CD4-positive, alpha-beta T cell treated with Interleukin-1 beta for 1 hour (primary cell): Measurements from ENCODE around the gene STC2.
"Not testable (repeated sequence)": the region's sequence is repeated elsewhere in the genome, so short reads cannot be mapped to it uniquely, and the experiment has no call there.

ENCODE experiments used
- DNase-seq, 2 donors: peaks; one replicate each; pipeline ENCODE4 v3.0.0-alpha.2; 2020 to 2022

STC2 gene, protein sequence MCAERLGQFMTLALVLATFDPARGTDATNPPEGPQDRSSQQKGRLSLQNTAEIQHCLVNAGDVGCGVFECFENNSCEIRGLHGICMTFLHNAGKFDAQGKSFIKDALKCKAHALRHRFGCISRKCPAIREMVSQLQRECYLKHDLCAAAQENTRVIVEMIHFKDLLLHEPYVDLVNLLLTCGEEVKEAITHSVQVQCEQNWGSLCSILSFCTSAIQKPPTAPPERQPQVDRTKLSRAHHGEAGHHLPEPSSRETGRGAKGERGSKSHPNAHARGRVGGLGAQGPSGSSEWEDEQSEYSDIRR

DNA sequence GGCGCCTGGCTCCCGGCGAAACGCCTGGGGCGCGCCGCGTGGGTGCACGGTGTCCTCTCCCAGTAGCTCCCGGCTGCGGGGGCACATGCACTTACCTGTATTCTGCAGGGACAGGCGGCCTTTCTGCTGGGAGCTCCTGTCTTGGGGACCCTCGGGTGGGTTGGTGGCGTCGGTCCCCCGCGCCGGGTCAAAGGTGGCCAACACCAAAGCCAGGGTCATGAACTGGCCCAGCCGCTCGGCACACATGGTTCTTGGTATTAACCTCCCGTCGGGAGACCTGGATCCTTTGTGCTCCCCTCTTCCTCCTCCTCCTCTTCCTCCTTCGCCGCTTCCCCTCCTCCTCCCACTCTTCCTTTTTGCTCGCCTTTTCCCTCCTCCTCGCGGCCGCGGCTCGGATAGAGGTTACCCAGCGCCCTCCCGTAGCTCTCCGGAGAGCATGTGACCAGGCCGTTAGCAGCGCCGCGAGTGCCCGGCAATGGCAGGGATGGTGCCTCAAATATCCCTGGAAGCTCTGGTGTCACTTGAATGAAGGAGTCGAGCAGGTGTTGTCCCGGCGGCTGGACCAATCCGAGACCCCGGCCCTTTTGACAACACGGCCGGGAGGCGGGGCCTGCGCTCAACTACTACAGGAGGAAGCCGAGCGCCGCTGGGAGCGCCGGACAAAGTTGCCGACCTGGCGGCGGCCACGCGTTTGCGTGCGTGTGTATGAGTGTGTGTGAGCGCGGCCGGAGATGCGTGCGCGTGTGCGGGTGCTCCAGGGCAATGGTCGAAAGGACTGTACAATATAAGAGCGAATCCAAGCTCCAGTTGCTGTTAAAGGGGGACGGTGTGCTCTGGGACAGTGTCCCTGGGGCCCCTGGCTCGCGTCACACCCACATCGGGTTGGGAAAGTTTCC, at the start of gene STC2:
STC2 (minus strand) TSS at position 467 of the 896 bp plus-strand sequence; CDS start at position 246, 221 bp downstream.
- DNase-seq, result no peak

DNA sequence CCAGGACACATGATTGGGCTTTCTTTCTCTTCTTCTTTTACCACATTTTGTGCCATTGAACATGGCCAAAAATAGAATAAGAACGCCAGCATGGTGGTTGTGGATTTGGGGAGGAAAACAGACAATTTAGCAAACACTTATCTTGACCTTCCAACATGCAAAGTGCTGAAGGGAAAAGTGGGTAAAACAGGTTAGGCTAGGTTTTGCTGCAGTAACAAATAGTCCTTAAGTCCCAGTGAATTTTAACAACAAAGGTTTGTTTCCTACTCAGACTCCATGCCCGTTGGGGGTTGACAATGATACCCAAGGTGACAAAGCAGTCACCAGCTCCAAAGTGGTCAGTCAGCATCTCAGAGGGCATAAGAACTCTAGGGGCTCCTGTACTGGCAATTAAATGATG, 43.2 kb upstream of the STC2 start:
- no peak for DNase-seq

DNA sequence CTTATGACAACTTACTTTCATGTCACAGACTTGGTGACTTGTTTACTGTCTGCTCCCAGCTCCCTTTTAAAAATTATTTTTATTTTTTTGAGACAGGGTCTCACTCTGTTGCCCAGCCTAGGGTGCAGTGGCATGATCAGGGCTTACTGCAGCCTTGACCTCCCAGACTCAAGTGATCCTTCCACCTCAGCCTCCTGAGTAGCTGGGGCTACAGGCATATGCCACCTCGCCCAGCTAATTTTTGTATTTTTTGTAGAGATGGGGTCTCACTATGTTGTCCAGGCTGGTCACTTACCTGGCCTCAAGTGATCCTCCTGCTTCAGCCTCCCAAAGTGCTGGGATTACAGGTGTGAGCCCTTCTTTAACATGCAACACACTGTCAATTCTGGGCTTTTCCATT, 35.2 kb upstream of the STC2 start:
- DNase-seq, result not testable (repeated sequence)

DNA sequence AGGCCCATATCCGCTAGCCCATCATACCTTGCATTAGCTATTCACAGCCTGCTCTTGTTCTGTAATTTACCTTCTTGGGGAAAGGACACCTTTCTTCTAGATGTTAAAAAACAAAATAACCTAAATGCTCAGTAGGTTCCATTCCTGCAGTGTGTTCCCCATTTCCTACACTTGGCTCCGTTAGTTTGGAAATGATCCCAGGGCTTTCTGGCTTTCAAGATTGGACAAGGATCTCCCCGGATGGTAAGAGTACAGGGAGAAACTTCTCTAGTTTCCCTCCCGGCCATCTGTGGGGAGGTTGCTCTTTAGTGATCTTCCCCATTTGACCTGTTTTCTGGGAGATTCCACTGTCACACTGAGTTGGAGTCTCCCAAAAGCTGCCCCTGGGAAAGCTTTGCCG, 27.3 kb upstream of the STC2 start:
- no peak for DNase-seq

DNA sequence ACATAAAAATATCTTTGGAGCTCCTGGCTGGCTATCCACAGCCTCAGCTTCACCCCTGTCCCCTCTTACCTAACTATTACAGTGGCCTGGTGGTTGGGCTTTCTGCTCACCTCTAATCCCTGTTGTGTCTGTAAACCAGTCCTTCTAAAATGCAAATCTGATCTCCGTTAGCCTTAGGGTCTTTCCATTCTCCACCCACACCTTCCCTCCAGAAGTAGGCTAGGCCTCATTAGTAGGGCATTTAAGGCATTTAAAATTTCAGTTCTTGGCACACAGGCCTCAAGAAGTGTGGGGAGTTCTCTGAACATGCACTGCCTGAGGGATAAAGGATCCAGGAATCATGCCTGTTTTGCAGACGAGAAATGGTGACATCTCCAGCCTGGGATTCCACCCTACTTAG, 26.4 kb upstream of the STC2 start:
- no peak for DNase-seq

DNA sequence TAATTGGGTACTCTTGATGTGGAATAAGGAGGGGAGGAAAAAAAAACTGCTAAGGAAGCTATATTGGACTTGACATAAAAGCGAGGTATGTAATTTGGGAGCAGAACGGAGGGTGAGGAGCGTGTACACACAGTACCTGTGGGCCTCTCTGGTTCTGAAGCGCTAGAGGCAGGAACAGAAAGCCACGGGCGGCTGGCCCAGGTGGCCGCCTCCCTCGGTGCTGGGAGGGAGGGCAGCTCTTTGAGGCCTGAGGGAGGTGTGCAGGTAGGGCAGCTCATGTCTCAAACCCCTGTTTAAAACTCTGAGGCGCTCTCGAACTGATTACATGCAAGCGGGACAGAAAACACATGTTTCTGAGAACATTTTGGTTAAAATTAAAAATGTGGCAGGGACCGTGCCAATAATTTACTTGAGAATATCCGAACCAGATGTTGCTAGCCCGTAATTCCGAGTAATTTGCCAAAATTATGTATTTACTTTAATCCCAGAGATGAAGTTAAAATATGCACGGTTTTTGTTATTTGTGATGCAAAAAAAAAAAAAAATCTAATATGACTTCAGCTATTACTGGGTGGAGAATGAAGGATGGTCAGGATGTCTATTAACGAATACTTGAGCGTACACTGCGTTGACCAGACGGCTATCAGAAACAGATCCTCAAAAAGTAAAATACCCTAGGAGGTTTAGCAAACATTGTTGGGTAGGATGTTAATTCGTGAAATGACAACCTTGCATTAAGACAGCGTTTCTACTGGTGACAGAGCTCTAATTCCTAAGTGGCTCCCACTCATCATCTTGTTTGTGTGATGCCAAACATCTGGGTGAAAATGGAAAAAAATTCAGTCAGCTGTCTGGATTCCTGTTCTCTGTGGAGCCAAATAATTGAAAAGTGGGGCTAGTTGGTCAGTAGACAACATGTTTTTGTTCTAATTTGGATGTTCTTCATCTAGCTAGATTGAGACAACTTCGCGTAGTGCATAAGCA, 24.4 kb upstream of the STC2 start:
- no peak for DNase-seq

DNA sequence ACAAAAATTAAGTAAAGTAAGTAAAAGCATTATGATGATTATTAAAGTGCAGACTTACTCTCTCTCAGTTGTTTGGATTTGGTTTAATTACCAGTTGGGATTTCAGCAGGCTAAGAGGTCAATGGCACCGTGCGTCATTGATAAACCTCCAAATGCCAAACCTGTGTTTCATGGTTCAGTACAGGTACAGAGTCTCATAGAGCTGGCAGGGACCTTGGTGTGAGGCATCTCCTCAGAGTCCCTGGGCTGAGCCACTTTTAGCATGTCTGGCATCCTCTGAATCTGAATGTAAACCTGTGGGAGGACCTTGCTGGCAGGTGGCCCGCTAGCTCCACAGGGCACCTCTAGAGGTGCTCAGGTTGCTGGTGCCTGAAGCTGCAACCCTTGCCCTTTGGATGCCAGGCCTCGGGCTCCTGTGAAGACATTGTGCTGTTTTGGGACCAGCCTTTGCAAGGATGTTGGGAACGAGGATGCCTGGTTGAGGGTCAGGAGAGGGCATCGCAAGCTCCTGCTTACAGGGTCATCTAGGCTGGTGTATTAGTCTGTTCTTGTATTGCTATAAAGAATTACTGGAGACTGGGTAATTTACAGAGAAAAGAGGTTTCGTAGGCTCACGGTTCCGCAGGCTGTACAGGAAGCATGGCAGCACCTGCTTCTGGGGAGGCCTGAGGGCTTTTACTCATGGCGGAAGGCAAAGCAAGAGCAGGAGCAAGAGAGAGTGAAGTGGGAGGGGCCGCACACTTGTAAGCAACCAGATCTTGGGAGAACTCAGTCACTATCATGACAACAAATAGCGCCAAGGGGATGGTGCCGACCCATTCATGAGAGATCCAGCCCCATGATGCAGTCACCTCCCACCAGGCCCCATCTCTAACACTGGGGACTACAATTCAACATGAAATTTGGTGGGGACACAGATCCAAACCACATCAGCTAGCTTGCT, 14.9 kb upstream of the STC2 start:
- DNase-seq, result no peak

DNA sequence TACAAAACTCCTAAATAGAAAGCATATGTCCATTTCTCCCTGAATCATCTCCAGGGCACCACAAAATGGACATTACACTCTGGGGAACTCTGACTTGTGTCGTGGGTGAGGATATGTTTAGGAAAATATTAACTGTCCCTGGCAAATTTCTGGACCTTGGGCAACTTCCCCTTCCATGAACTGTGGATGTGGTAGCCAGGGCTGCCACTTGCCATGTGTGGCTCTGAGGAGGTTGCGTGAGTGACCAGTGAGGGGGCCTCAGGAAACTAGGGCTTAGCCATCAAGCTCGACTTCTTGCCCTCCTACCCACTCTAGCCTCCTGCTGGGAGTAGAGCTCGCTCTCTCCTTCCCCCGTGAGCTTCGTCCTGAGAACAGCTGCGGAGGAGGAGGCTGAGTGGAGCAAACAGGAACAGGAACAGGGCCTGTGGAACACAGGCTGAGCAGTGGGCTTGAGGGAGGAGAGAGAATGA, 13.8 kb upstream of the STC2 start:
- DNase-seq, result no peak

DNA sequence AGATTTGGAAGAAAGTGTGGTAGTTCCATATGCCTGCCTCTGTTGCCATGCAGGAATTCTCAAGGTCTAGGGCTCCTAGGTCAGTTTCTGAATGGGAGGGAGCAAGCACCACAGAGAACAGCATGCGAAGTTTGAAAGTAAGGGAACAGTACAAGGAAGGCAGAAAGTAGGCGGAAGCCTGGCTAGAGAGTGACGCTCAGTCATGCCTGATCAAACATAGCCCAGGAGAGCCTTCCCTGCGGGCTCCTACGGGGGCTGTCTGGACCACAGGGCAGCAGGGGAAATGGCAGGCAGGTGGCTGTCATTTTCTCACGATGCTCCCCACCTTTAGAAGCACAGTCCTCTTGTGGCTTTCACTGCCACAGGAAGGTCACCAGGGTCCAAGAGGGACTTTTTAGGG, 12.8 kb upstream of the STC2 start:
- DNase-seq, result no peak

DNA sequence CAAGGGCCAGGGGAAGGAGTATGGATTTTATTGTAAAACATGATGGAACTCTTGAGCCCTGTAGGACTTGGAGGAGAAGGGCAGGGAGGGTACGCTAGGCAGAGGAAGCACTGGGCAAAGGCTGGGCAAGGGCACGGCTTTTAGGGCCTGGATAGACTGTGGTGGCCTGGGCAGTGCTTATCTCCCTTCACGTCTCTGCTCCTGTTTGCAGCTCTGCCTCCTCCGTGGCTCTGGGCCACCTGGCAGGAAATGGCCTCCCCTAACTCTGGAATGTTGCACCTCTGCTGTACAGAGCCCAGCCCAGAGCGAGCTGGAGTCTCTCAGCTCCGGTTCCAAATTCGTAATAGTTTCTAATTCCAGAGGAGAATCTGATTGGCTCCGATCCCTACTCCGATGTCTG, 12.2 kb upstream of the STC2 start:
- DNase-seq, result no peak

DNA sequence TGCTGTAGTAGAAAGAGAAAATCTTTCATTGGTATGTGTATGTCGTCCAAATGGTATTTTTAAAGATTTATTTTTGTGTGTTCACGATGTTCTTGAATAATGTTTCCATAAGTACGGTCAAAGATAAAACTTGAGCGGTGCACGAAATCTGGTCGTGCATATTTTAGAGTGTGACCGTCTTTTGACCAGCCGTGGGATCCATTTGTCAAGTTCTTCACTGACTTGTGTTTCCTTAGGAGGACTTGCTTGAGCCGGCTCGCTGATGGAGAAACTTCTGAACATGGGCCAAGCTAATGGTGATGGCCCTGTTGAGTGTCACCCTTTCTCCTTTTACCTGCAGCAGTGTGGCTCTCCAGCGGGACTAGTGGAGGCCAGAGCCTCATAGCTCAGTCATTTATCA, 11.1 kb upstream of the STC2 start:
- DNase-seq, result no peak

DNA sequence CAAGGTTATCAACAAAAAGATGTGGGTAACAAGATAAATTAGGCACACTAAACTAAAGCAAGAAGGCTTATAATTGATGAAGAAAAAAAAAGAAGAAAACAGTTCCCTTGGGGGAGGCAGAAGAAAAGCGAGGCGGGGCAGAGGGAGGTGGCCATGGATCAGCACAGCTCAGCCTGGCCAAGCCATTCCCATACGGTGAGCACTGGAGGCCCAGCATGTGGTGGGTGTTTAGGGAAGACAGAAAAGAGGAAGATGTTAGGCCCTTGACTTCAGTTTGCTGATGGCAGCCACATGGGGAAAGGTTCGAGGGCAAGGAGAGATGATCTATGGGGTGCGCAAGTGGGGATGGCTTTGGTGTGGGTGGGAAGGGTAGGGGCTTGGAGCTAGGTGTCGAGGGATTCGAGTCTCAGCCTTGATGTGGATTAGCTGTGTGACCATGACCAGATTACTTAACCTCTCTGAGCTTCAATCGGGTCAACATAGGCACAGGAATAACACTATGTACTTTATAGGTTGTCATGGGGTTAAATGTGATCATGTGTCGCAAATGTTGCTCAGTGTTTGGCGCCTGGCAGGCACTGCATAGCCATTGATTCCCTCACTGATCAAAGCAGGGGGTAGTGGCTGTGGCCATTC, 10.3 kb upstream of the STC2 start:
- no peak for DNase-seq

DNA sequence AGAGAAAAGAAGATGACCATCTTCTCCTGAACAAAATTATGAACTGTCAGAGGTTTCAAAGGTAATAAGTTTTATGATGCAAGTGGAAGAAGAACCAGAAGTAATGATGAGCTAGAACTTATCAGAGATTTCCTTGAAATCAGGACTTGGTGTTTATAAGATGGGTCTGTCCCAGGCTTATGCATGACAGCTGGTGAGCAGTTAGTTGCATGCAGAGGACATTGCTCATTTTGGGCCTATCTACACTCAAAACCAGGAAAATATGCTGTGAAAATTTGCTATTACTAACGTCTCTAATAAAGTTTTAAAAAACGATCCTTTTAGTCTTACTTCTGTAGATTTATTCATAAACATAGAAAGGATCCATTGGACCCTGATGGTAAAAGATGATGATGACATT, 6.6 kb upstream of the STC2 start:
- no peak for DNase-seq

DNA sequence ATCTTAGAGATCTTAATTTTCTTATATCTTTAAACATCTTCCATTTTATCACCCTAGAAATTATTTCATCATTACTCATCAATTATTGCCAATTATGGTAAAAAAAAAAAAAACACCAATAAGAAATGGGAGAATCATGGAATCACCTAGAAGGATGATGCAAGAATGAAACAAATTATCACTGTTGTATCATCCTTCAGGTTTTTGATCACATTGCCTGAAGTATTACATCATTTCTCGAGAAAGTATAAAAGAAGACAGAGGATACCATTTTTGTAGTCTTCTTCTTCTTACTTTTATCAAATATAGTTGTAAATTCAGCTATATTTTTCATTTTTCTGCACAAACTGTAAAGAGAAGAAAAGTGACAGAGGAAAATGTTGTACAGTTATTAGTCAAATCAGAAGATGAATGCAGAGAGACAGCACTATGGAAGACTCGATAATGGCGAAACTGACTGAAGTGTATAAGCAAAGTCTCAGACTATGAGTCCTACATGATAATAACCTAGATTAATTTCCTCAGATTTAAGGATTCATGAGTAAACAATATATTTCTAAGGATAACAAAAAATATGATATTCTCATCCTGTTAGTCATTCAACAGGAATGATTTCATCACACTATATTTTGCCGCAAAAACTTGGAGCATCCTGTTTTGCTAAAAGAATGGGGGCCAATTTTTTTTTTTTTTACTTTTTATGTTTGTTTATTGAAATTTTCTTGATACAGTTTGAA, 5.9 kb upstream of the STC2 start:
- no peak for DNase-seq

DNA sequence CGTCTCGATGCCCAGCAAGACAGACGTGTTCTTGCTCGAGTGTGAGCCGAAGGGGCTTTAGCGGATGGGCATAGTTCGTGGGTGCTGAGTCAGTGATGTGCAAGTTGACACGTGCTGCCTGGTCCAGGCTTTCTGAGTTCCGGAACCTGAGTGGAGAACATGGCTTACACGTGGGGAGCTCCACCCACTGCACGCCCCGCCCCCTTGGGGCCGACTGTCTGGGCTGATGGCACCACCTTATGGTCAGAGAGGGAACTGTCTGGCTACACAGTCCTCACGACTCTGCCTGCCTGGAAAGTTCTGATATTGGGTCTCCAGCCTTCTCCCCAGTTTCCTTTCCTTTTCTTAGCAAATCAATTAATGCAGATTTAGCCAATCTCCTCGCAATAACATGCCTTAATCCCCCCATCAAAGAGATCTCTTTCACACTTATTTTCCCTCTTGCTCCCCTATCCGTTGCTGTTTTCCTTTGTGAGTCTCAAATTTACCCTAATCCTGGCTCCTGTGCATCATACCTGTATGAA, 3.8 kb upstream of the STC2 start:
- DNase-seq, result peak; percentile 59 to 64

DNA sequence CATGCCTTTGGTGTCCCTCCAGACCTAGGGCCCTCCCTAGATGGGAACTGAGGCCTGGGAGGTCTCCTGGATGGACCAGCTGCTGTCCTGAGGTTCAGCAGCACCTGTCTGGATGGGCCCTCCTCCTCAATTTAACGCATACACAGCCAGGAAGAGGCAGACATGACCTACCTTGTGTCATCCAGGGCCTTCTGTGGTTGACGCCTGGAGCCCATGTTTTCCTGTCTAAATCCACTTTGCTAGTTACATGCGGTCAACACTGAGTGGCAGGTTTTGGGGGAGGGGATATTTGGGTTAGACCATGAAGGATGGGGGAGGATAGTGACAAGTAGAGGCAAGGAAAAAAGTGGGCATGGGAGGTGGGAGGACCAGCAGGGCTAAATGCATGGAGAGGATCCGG, 3.1 kb upstream of the STC2 start:
- no peak for DNase-seq

DNA sequence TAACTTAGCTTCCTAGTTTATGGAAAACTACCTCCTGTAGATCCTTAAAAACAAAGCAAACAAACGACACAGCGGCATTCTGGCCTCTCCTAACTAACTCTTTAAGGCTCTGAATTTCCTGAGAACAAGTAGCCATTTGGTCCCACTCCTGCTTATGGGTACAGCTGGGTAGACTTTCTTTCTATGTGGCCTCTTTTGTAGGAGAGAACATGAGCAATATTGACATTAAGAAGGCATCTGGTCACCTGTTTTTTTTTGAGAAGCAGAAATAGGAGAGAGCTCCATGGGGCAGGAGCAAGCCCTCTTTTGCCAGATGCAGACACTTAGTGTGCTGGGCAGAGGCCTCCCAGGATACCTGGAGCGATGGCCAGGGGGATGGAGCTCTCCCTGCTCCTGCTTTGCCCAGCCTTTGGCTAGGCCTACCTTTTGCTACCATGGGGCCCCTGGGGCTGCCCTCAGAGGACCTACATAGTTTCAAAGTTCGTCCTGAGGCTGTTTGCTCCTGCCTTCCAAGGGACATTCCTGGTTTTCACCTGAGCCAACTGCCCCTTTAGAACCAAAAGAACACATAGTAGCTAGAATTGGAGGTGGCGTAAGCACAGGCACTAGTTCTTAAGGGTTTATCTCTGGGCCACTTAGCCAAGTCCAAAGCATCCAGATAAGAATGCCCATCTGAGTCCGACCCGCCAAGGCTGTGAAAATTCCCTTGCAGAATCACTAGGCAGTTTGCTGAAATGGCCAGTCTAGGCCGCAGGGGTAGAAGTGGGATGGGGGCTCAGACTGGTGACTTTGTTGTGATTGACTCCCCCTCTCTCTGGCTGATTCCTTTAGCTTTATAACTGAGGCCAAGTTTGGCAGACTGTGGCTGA, 2.4 kb upstream of the STC2 start:
- DNase-seq, result no peak

DNA sequence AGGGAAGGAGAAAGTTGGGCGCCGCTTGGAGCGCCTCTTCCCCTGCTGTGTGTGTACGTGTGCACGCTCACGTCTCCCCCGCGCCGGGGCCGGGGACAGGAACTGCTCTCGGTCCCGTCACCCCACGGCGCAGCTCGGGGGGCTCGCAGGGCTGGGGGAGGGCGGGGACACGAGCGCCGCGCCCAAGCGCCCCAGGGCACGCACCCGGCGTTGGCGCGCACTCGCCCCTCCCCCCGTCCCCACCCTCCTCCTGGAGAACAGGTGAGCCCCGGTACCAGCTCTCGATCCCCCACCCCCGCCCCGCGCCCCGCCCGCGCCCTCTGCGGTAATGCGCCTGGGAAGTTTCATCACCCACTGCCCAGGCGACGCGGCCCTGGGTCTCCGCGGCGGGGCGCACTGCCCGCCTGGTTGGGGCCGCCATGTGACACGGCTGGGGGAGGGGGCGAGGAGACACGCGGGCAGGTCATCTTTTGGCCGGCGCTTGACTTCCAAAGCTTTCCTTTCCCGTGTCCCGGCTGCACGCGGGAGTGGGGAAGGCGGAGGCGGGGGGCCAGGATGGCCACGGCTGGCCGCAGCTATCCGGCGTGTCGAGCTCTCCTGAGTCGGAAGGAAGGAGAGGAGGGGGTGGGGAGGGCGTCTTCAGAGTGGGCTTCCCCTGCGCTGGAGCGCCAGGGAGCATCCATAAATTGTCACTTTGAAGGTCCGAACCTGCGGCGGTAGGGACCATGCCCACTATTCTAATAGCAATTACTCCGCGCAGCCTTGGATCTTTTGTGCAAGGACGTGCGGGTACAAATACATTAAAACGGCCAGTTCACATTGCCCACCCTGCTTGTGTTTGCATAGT, 1.5 kb upstream of the STC2 start:
- no peak for DNase-seq
